Muscle of leg (tissue), 11 donors: ENCODE results near the gene WRNIP1. TPM values are rescaled to one million over a fixed set of nuclear protein-coding genes. Genes with fewer than 3 reads are reported as not detected.

Experiments
- DNase-seq: peaks from one replicate; pipeline ENCODE4 v3.0.0; 2013
- H3K27ac ChIP-seq: one replicate; pipeline ENCODE4 v1.5.1; 2013; ENCODE audit warnings: mild to moderate bottlenecking, low read length, control low read depth
- H3K27me3 ChIP-seq: one replicate; pipeline ENCODE4 v1.6.1; 2013; ENCODE audit warnings: low read length; ENCODE audit not compliant: control insufficient read depth, insufficient read depth
- H3K36me3 ChIP-seq: one replicate; pipeline ENCODE4 v1.6.1; 2013; ENCODE audit warnings: low read length; ENCODE audit not compliant: control insufficient read depth, insufficient read depth
- H3K4me1 ChIP-seq: one replicate; pipeline ENCODE4 v1.6.1; 2013; ENCODE audit warnings: low read length; ENCODE audit not compliant: control insufficient read depth, insufficient read depth
- H3K4me3 ChIP-seq: one replicate; pipeline ENCODE4 v1.5.1; 2013; ENCODE audit warnings: low read length, control low read depth
- H3K9me3 ChIP-seq: replicated peaks from 2 replicates; pipeline ENCODE4 v1.6.1; 2013; ENCODE audit warnings: low read depth, low read length; ENCODE audit not compliant: control insufficient read depth
- WGBS: methylation state at CpG from one replicate; pipeline ENCODE4 v1.1.5; 2013; ENCODE audit warnings: missing lambda C conversion rate; ENCODE audit not compliant: insufficient coverage; 5-methylcytosine and 5-hydroxymethylcytosine counted together
- polyA plus RNA-seq, 8 donors: library from polyadenylated mRNA; unstranded; fragments of 120-200 nt; gene quantifications; one replicate each; pipeline versions ENCODE4 v1.2.1 to v1.2.3, GENCODE V29; 2013; ENCODE audit warnings: inconsistent platforms in 1 of 8, low replicate concordance in 1 of 8; ENCODE audit not compliant: insufficient read length in 8 of 8, insufficient read depth in 1 of 8
- total RNA-seq: library from RNA; stranded (reverse); fragments of 120-200 nt; gene quantifications from one replicate; pipeline ENCODE4 v1.2.4, GENCODE V29; 2013

Gene WRNIP1
- total and polyA plus RNA-seq, 9 donors: 42.5 to 59.3 (median 49.1) TPM

GRCh38 chr6:2729921-2730320, 35.3 kb upstream of the WRNIP1 start:
- Histone ChIP-seq H3K36me3 (no peaks in the 10 kb centered on the region), H3K4me3 (no peak overlapping the region), H3K4me1 (peaks cover 9% of the 10 kb centered on the region), H3K9me3 (no peaks in the 10 kb centered on the region), H3K27ac (no peak overlapping the region), H3K27me3 (no peaks in the 10 kb centered on the region)
- WGBS: 67% methylated on average over 3 of the region's 10 CpGs
- no peak for DNase-seq

DNA sequence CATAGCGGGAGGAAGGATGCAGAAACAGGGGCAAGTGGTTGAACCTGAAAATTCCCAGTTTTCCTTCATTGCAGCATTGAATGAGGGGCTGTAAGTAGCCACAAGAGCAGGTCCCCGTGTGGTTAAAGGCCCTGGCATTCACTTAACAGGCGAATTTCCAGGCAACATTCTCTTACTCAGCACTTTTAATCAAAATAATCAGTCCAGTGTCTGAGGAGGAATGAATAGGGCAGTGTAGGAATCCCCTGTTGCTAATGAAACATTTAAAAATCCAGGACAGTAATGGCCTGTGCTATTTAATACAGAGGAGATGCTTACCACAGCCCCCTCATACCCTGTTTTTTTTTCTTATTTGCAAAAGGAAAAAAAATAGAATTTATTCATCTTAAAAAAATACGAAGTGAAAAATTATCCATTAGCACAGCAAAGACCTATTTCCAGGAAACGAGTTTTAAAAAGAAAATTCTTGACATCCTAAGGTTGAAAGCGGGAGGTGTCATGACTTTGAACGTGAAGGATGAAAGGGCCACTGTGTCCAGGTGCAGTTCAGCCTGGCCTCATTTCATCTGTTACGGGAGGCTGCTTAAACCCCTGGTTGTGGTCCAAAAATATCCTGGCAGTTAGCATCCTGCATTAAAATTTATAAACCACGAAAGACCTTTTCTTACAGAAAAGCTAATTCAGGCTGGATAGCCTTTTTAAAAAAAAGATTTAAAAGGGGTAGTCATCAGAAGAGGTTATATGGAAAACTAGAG, 34.7 kb upstream of the WRNIP1 start:
- Histone ChIP-seq H3K4me3 (no peak overlapping the region), H3K4me1 (peaks cover 9% of the 10 kb centered on the region), H3K27ac (no peak overlapping the region), H3K27me3 (no peaks in the 10 kb centered on the region), H3K36me3 (no peaks in the 10 kb centered on the region), H3K9me3 (no peaks in the 10 kb centered on the region)
- no peak for DNase-seq
- 63% methylated on average over 3 of the region's 9 CpGs for WGBS

GRCh38 chr6:2731281-2731909, 33.8 kb upstream of the WRNIP1 start:
- H3K9me3 ChIP-seq: no peaks in the 10 kb centered on the region
- H3K4me1 ChIP-seq: peaks cover 9% of the 10 kb centered on the region
- no peak overlapping the region for H3K27ac ChIP-seq
- WGBS: 80% methylated on average over 4 of the region's 5 CpGs
- H3K4me3 ChIP-seq: no peak overlapping the region
- no peaks in the 10 kb centered on the region for H3K27me3 ChIP-seq
- DNase-seq: no peak
- H3K36me3 ChIP-seq: no peaks in the 10 kb centered on the region

- H3K27me3 ChIP-seq: no peaks in the 10 kb centered on the region
- DNase-seq: peak; percentile 23
- H3K4me3 ChIP-seq: no peak overlapping the region
- H3K36me3 ChIP-seq: no peaks in the 10 kb centered on the region
- no peaks in the 10 kb centered on the region for H3K9me3 ChIP-seq
- no peak overlapping the region for H3K27ac ChIP-seq
- peaks cover 9% of the 10 kb centered on the region for H3K4me1 ChIP-seq
- 86% methylated on average over 1 of the region's 5 CpGs for WGBS
Measured at GRCh38 chr6:2732503-2733089, 32.6 kb upstream of the WRNIP1 start.

DNA sequence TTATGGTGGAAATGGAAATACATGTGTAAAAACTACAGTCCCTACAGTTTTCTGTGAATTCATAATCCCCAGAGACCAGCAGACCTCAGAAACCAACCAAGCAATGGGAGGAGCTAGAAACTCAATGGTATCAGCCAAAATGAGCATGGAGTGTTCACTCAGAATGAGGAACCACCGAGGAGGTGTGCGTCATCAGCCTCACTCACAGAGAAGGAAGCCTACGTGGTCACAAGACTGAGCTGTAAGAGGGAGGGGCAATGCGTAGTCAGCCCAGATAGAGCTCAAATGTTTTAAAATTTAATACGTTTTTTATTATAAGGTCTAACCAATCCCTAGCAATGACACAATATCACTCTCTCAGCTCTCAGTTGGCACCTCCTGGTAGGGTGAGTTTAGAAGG, 31.9 kb upstream of the WRNIP1 start:
- H3K4me1 ChIP-seq: peaks cover 9% of the 10 kb centered on the region
- no peak overlapping the region for H3K4me3 ChIP-seq
- H3K9me3 ChIP-seq: no peaks in the 10 kb centered on the region
- H3K27me3 ChIP-seq: no peaks in the 10 kb centered on the region
- H3K36me3 ChIP-seq: no peaks in the 10 kb centered on the region
- 66% methylated on average over 2 of the region's 5 CpGs for WGBS
- H3K27ac ChIP-seq: no peak overlapping the region
- peak; percentile 79 for DNase-seq

DNA sequence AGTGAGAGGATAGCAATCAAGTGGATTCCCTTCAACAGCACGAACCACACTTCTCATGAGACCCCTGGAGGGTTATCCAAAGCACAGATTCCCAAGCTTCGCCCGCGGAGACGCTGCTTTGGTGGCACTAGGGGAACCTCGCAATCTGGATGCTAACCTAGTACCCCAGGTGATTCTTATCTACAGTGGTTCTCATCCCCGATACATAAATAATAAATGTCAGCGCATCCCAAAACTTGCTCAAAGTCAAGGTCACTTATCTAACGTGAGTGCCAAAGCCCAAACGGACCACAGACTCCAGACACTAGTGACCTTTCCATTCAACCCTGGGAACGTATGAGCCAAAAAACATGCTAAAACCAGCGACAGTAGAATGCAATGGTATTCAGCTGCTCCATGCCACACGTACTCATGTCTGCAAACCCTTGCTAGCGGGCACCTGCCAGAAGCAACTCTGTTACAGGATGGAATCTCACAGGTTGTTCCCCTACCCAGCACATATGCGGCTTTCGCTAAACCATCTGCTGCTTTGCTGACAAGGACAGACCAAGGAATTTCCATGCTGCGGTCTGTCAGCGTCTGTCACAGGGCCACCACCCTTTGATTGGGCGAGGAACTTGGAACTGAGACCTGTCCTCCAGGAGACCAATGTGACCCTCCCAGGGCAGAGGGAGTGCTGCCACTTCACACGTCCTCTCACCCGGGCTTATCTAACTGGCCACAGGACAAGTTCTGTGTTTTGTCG, 31.3 kb upstream of the WRNIP1 start:
- Histone ChIP-seq H3K9me3 (no peaks in the 10 kb centered on the region), H3K4me3 (no peak overlapping the region), H3K36me3 (no peaks in the 10 kb centered on the region), H3K27me3 (no peaks in the 10 kb centered on the region), H3K4me1 (peaks cover 9% of the 10 kb centered on the region), H3K27ac (no peak overlapping the region)
- DNase-seq: peak; percentile 22
- 94% methylated on average over 18 of the region's 22 CpGs for WGBS

DNA sequence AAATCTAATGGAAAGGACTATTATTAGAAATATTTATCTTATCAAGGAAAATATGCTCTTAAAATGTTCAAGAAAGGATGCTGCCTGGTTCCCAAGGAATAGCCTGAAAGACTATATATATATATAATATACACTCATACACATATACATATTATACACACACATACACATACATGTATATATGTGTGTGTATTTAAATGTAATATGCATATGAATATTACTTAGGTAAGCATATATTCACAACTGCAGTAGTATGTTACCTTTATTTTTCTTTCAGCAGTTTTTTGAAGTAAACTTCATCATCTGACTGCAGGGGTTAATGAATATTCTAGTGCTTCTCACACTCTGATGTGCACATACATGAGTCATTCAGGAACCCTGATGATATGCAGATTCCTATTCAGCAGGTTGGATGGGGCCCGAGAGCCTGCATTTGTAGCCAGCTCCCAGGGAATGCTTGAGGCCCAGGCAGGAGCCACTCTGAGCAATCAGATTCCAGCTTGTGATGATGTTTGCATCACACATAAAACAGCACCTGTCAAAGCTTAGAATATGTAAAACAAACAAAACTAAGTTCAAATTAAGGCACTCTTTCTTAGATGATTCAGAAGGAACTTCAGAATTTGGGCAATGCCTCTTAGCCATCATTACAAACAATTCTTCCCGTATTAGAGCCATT, 30.6 kb upstream of the WRNIP1 start:
- Histone ChIP-seq H3K4me3 (no peak overlapping the region), H3K9me3 (no peaks in the 10 kb centered on the region), H3K4me1 (peaks cover 9% of the 10 kb centered on the region), H3K36me3 (no peaks in the 10 kb centered on the region), H3K27ac (no peak overlapping the region), H3K27me3 (no peaks in the 10 kb centered on the region)
- WGBS: 89% methylated on average over 1 of the region's 2 CpGs
- no peak for DNase-seq

DNA sequence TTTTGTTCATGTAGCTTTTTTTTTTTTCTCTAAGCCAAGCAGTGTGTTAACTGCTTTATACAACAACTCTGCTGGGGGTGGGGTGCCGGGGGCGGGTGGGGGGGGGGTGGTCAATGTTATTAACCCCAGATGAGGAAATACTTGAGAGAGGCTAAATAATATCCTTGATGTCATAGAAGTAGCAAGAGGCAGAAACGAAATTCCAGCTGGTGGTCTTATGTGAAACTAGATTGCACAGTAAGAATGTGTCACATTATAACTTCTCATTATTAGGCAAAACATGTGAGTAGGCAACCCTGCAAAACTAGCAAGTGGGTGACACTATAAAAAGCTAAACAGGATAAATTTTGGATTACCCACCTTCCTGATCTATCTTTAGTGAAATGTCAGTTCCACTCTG, 27.3 kb upstream of the WRNIP1 start:
- H3K4me3 ChIP-seq: no peak overlapping the region
- H3K27ac ChIP-seq: no peak overlapping the region
- H3K27me3 ChIP-seq: no peaks in the 10 kb centered on the region
- DNase-seq: no peak
- H3K9me3 ChIP-seq: no peaks in the 10 kb centered on the region
- no peaks in the 10 kb centered on the region for H3K4me1 ChIP-seq
- WGBS: no CpG with 5 or more reads among the region's 3 CpGs
- no peaks in the 10 kb centered on the region for H3K36me3 ChIP-seq

- Histone ChIP-seq H3K9me3 (no peaks in the 10 kb centered on the region), H3K27ac (no peak overlapping the region), H3K4me3 (no peak overlapping the region), H3K36me3 (no peaks in the 10 kb centered on the region), H3K27me3 (no peaks in the 10 kb centered on the region), H3K4me1 (peaks cover under 1% of the 10 kb centered on the region)
- 6% methylated on average over 3 of the region's 5 CpGs for WGBS
- peak; percentile 81 for DNase-seq
Measured at GRCh38 chr6:2738373-2738979, 26.7 kb upstream of the WRNIP1 start.
